GM15510 (cell line): Measurements from ENCODE around the gene DYRK3.
A peak's percentile ranks its signal among the peaks of the same experiment; 100 is the strongest.

ENCODE experiments used
- POLR2A ChIP-seq: IDR thresholded peaks from 3 replicates; pipeline ENCODE4 v1.6.1; 2011; ENCODE audit warnings: borderline replicate concordance; ENCODE audit not compliant: insufficient read length; ENCODE audit errors: extremely low read depth

Gene DYRK3

DNA sequence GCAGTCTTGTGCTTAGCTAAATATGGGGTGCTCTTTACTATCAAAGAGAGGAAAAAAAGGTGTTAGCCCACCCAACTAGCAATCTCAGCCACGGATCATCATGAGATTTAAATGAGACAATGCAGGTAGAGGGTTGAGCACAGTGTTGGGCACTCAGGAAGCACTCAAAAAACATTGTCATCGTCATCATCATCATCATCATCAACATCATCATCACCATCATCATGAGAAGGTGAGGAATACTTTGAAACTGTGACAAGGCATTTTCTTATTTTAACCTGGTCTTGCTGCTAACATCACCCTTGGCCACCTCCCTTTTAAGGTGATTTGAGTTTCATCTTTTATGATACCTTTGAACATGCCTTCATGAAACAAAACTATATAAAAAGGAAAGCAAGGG is 46.0 kb downstream of the DYRK3 start:
- TF ChIP-seq POLR2A: no peak

GRCh38 chr1:206682111-206682510 is 46.8 kb downstream of the DYRK3 start:
- no peak for TF ChIP-seq POLR2A

DNA sequence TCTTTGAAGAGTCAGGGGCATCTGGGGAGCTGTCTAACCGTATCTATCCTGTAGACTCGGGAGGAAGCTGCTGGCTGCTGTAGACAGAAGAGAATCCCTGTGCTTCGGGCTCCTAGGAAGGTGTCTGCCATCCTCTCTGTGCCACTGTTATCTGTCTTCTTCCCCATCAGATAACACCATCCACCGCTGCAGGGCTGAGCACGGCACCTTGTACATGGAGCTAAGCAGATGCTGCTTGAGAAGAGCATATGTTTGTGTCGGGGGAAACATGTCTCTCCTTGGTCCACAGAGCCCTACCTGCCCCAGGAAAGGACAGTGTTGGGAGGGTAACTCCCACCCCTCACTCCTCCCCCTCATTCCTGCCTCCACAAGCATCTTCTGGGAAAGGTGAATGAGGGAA is 48.0 kb downstream of the DYRK3 start:
- TF ChIP-seq POLR2A: no peak

DNA sequence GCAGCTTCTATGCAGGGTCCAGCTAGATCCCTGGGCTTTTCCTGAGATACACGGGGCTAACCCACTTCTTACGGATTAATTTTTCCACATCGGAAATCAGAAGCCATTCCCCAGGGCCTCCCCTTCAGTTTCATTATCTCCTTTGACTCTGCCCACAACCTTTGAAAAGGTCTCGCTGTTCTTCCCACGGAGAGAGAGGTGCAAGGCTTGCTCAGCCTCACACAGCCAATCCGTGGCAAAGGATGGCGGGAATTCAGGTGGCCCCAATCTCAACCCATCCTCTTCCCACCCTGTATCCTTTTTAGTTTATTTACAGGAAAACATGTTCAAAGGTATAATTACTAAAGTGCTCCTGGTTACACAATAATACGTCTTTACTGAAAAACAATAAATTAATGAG is 48.7 kb downstream of the DYRK3 start:
- no peak for TF ChIP-seq POLR2A

- TF ChIP-seq POLR2A: peak; percentile 47
Measured at GRCh38 chr1:206684478-206685333, 49.4 kb downstream of the DYRK3 start, which contains the start of gene MAPKAPK2. Gene MAPKAPK2 (plus strand): TSS chr1:206684905. CDS start chr1:206685230, 325 bp downstream.

DNA sequence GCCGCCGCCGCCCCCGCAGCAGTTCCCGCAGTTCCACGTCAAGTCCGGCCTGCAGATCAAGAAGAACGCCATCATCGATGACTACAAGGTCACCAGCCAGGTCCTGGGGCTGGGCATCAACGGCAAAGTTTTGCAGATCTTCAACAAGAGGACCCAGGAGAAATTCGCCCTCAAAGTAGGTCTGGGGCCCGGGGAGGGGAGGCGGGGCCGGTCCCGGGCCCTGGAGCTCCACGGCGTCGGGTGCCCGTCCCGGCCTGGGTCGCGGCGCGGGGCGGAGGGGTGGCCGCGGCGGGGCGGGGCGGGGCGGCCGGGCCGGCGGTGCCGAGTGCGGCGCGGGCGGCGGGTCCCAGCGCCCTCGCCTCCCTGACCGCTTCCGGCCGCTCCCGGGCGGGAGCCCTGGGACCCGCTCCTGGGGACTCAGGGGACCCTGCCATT is 50.0 kb downstream of the DYRK3 start:
- TF ChIP-seq POLR2A: no peak

GRCh38 chr1:206685769-206686477 is 50.6 kb downstream of the DYRK3 start:
- no peak for TF ChIP-seq POLR2A

DNA sequence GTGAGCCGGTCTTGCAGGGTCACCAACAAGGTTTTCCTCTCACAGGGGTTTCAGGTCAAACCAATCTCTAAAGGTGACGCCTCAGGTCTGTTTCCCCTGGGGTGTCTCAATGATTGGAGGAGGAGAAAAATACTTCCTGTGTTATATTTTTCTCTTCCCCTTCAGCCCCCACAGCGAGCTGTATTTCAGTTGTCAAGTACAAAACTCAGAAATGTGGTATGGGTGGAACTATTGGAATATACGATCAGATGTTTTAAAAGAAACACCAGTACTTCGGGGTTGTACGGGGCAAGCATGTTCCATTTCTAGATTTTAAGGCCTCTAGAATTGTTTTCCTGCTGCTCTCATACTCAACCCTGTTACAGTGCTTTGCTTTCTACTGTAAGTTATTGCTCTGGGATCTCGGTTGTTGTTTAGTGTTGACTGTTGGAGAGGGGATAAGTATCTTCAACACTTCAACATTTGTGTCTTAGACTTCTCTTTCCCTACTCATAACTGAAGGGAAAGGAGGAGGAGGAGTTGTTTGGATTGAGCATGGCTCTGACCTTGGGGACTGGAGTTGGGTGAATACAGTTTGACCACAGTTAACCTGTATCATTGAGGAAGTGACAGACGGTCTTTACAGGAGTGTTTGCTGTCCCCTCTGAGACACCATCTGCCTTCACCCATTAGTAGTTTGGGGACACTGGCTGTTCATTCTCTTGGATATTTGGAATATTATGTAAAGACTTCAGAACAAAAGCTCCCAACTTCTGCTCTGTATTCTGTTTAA is 51.3 kb downstream of the DYRK3 start:
- peak; percentile 22 for TF ChIP-seq POLR2A

- no peak for TF ChIP-seq POLR2A
Measured at GRCh38 chr1:206687251-206687914, 52.0 kb downstream of the DYRK3 start.

- TF ChIP-seq POLR2A: no peak
Measured at GRCh38 chr1:206687915-206688442, 52.6 kb downstream of the DYRK3 start.

- no peak for TF ChIP-seq POLR2A
Measured at GRCh38 chr1:206690516-206690915, 55.2 kb downstream of the DYRK3 start.

GRCh38 chr1:206691604-206692003 is 56.3 kb downstream of the DYRK3 start:
- TF ChIP-seq POLR2A: no peak

DNA sequence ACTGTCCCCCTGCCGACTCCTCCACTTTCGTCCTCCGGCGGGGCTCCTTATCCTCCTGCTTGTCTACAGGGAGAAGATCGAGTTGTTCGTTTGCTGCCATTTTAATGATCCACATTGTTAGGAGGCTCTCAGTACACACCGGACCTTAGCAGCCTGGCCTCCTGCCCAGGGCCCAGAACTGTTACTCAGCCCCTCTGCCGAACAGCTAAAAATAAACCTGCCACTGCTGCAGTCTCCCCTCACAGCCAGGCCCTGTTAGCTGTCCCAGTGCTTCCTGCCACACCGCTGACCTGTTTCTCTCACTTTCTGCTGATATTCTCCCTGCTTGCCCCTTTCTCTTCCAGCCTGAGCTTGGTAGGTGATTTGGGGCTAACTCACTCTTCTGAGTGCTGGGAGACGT is 57.7 kb downstream of the DYRK3 start:
- no peak for TF ChIP-seq POLR2A

- no peak for TF ChIP-seq POLR2A
Measured at GRCh38 chr1:206693592-206693991, 58.3 kb downstream of the DYRK3 start.
